ENCODE measurements around the gene MEF2D.

DNA sequence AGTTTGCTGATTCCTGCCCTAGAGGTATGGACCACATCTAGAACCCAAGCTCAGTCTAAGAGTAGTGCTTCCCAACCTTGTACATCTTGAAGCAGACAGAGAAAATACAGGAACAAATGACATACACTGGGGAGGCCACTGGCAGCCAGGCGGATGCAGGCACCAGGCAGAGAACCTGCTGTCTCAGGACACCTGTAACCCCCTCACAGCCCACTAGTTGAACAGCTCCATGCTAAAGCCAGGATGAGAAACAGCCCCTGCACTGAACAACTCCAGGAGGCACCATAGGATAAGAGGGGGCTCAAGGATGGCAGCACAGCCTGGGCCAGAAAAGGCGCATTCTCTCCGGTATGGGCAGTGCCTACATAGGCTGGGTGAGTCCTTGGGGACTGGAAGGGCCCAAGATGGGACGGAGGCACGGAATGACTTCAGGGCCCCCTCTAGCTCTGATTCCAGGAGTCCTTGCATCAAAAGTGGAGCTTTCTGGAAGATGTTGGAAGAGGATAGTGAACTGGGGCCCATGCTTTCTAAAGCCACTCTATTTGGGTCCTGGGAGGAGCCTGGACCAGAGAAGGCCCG lies 16.0 kb downstream of the MEF2D start:
- no peak for TF ChIP-seq POLR2A (IDR thresholded peaks at IDR 0.05)
- TF ChIP-seq, protein P1, sequence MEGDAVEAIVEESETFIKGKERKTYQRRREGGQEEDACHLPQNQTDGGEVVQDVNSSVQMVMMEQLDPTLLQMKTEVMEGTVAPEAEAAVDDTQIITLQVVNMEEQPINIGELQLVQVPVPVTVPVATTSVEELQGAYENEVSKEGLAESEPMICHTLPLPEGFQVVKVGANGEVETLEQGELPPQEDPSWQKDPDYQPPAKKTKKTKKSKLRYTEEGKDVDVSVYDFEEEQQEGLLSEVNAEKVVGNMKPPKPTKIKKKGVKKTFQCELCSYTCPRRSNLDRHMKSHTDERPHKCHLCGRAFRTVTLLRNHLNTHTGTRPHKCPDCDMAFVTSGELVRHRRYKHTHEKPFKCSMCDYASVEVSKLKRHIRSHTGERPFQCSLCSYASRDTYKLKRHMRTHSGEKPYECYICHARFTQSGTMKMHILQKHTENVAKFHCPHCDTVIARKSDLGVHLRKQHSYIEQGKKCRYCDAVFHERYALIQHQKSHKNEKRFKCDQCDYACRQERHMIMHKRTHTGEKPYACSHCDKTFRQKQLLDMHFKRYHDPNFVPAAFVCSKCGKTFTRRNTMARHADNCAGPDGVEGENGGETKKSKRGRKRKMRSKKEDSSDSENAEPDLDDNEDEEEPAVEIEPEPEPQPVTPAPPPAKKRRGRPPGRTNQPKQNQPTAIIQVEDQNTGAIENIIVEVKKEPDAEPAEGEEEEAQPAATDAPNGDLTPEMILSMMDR (IDR thresholded peaks at IDR 0.05), result no peak

Data from testis (tissue), 2 donors.